ENCODE results near the gene COPA.
A peak's percentile ranks its signal among the peaks of the same experiment; 100 is the strongest.
"Not testable (repeated sequence)": the region's sequence is repeated elsewhere in the genome, so short reads cannot be mapped to it uniquely, and the experiment has no call there.

The COPA gene

GRCh38 chr1:160328184-160328583 lies 14.9 kb downstream of the COPA start:
- DNase-seq (ENCODE audit: low read depth in 2 of 2), result no peak

- no peak for DNase-seq (ENCODE audit: low read depth in 2 of 2)
Measured at GRCh38 chr1:160326418-160326817, 16.6 kb downstream of the COPA start.

GRCh38 chr1:160325252-160325651 lies 17.8 kb downstream of the COPA start:
- no peak for DNase-seq (ENCODE audit: low read depth in 2 of 2)

- DNase-seq (ENCODE audit: low read depth in 2 of 2), result no peak
Measured at GRCh38 chr1:160322831-160323230, 20.2 kb downstream of the COPA start.

GRCh38 chr1:160315359-160315758 lies 27.7 kb downstream of the COPA start:
- DNase-seq (ENCODE audit: low read depth in 2 of 2), result no peak

- DNase-seq (ENCODE audit: low read depth in 2 of 2), result no peak
Measured at GRCh38 chr1:160309571-160309970, 33.5 kb downstream of the COPA start.

GRCh38 chr1:160309185-160309557 lies 33.9 kb downstream of the COPA start:
- DNase-seq (ENCODE audit: low read depth in 2 of 2), result no peak

- no peak for DNase-seq (ENCODE audit: low read depth in 2 of 2)
Measured at GRCh38 chr1:160308451-160309184, 34.4 kb downstream of the COPA start.

GRCh38 chr1:160307118-160307791 lies 35.8 kb downstream of the COPA start:
- DNase-seq (ENCODE audit: low read depth in 2 of 2), result no peak

GRCh38 chr1:160300173-160300572 lies 42.9 kb downstream of the COPA start:
- no peak for DNase-seq (ENCODE audit: low read depth in 2 of 2)

- no peak for DNase-seq (ENCODE audit: low read depth in 2 of 2)
Measured at GRCh38 chr1:160296036-160296435, 47.0 kb downstream of the COPA start.

- no peak for DNase-seq (ENCODE audit: low read depth in 2 of 2)
Measured at GRCh38 chr1:160293020-160293968, 49.8 kb downstream of the COPA start.

- peak in 1 of 2 donors; percentile 27 for DNase-seq (ENCODE audit: low read depth in 2 of 2)
Measured at GRCh38 chr1:160291248-160292220, 51.5 kb downstream of the COPA start.

- DNase-seq (ENCODE audit: low read depth in 2 of 2), result not testable (repeated sequence)
Measured at GRCh38 chr1:160287769-160288168, 55.3 kb downstream of the COPA start.

GRCh38 chr1:160285506-160285905 lies 57.5 kb downstream of the COPA start:
- DNase-seq (ENCODE audit: low read depth in 2 of 2), result no peak

- peak; percentile 82 to 91 for DNase-seq (ENCODE audit: low read depth in 2 of 2)
Measured at GRCh38 chr1:160284782-160285344, 58.2 kb downstream of the COPA start, which contains the start of gene PEX19. Gene PEX19 (minus strand): TSS chr1:160285133. CDS start chr1:160285124, 9 bp downstream.

- no peak for DNase-seq (ENCODE audit: low read depth in 2 of 2)
Measured at GRCh38 chr1:160284220-160284781, 58.7 kb downstream of the COPA start.

- DNase-seq (ENCODE audit: low read depth in 2 of 2), result no peak
Measured at GRCh38 chr1:160282807-160283206, 60.2 kb downstream of the COPA start.

- DNase-seq (ENCODE audit: low read depth in 2 of 2), result no peak
Measured at GRCh38 chr1:160277987-160278386, 65.1 kb downstream of the COPA start.

- no peak for DNase-seq (ENCODE audit: low read depth in 2 of 2)
Measured at GRCh38 chr1:160277330-160277729, 65.7 kb downstream of the COPA start.
